HEK293 (cell line): Measurements from ENCODE around the gene BLOC1S3.

Source experiments
- CTCF ChIA-PET: fragments of 350-600 bp; formaldehyde crosslinking; extraction: SDS; loops from one replicate; lab custom pipeline; 2021; ENCODE audit warnings: antibody characterized with exemption; lab: Yijun Ruan, JAX
- POLR2A ChIA-PET: fragments of 300-600 bp; formaldehyde crosslinking; extraction: SDS; loops from one replicate; lab custom pipeline; 2020; ENCODE audit warnings: antibody characterized with exemption, inconsistent platforms; lab: Yijun Ruan, JAX
- H3K27ac ChIP-seq: fragments of 200-500 bp; sonication (Bioruptor generic); 2 replicates; pipeline ENCODE4 v1.5.1; 2014; ENCODE audit warnings: low read depth, low read length, control low read depth, inconsistent platforms; ENCODE audit errors: extremely low read depth
- H3K36me3 ChIP-seq, 2 experiments: fragments of 200-500 bp in 1 of 2; sonication (Bioruptor generic) in 1 of 2; 1 replicate in 1 of 2; 2 replicates in 1 of 2; pipeline ENCODE4 v1.5.1; 2014 to 2017; ENCODE audit warnings: inconsistent platforms in 2 of 2, low read length in 2 of 2; ENCODE audit not compliant: control insufficient read depth in 2 of 2, insufficient read depth in 1 of 2
- H3K4me1 ChIP-seq: fragments of 200-500 bp; sonication (Bioruptor generic); 2 replicates; pipeline ENCODE4 v1.5.1; 2014; ENCODE audit warnings: mild to moderate bottlenecking, low read length, inconsistent platforms; ENCODE audit not compliant: control insufficient read depth, insufficient read depth
- H3K4me3 ChIP-seq: 2 replicates; pipeline ENCODE4 v1.5.1; 2011; ENCODE audit warnings: low read depth, mild to moderate bottlenecking, control low read depth, low read length, moderate library complexity
- H3K9me3 ChIP-seq: fragments of 200-500 bp; sonication (Bioruptor generic); 2 replicates; pipeline ENCODE4 v1.5.1; 2014; ENCODE audit warnings: low read depth, low read length, inconsistent platforms; ENCODE audit not compliant: control insufficient read depth, insufficient read depth
- PRDM4 ChIP-seq: fragments of 450-650 bp; formaldehyde crosslinking; IDR thresholded peaks from 2 replicates; pipeline ENCODE4 v1.5.1; 2017; ENCODE audit warnings: missing biosample characterization, missing genetic modification characterization
- YY1 ChIP-seq: fragments of 450-650 bp; formaldehyde crosslinking; IDR thresholded peaks from 2 replicates; pipeline ENCODE4 v1.5.1; 2018; ENCODE audit warnings: missing biosample characterization, missing genetic modification characterization
- ZBTB11 ChIP-seq: fragments of 450-650 bp; formaldehyde crosslinking; conservative IDR thresholded peaks from 2 replicates; pipeline ENCODE4 v1.5.1; 2016; ENCODE audit warnings: low read depth, missing biosample characterization, missing genetic modification characterization
- ZFP69B ChIP-seq: fragments of 450-650 bp; formaldehyde crosslinking; IDR thresholded peaks from 2 replicates; pipeline ENCODE4 v1.5.1; 2016; ENCODE audit warnings: missing biosample characterization, missing genetic modification characterization
- ZNF302 ChIP-seq: fragments of 450-650 bp; formaldehyde crosslinking; IDR thresholded peaks from 2 replicates; pipeline ENCODE4 v1.5.1; 2016; ENCODE audit warnings: missing biosample characterization, missing genetic modification characterization, low read depth
- ZNF513 ChIP-seq: fragments of 450-650 bp; IDR thresholded peaks from 2 replicates; pipeline ENCODE4 v1.5.1; 2018; ENCODE audit warnings: missing biosample characterization, missing genetic modification characterization
- ZNF521 ChIP-seq: fragments of 450-650 bp; formaldehyde crosslinking; IDR thresholded peaks from 2 replicates; pipeline ENCODE4 v1.5.1; 2017; ENCODE audit warnings: missing biosample characterization, mild to moderate bottlenecking, missing genetic modification characterization
- ZNF645 ChIP-seq: fragments of 450-650 bp; formaldehyde crosslinking; IDR thresholded peaks from 2 replicates; pipeline ENCODE4; 2016; ENCODE audit warnings: missing biosample characterization, missing genetic modification characterization
- ZNF692 ChIP-seq: fragments of 450-650 bp; formaldehyde crosslinking; IDR thresholded peaks from 2 replicates; pipeline ENCODE4 v1.5.1; 2016; ENCODE audit warnings: missing biosample characterization, missing genetic modification characterization

Gene BLOC1S3

GRCh38 chr19:45145270-45146189 lies 33.1 kb upstream of the BLOC1S3 start:
- peaks cover 0 to 39% of the 10 kb centered on the region in 2 experiments; a peak in 2 of 3 replicates for H3K36me3 ChIP-seq
- H3K27ac ChIP-seq = no peak overlapping the region
- H3K4me3 ChIP-seq = no peak overlapping the region
- ChIA-PET POLR2A (no interaction called here), CTCF (no interaction called here)
- no peaks in the 10 kb centered on the region for H3K9me3 ChIP-seq
- TF ChIP-seq ZNF521 (tag by site-specific recombination) (no peak), ZNF513 (tag by site-specific recombination) (peak; percentile 54; the same call in 1 of the 2 replicates), ZNF645 (no peak)
- TF ChIP-seq, all 188 proteins: peak for 1
- H3K4me1 ChIP-seq = no peaks in the 10 kb centered on the region

- ChIA-PET POLR2A (no interaction called here), CTCF (no interaction called here)
- peaks cover 0 to 31% of the 10 kb centered on the region in 2 experiments; a peak in 2 of 3 replicates for H3K36me3 ChIP-seq
Observed at GRCh38 chr19:45146251-45146650, 32.3 kb upstream of the BLOC1S3 start.

More at GRCh38 chr19:45146251-45146650, 32.3 kb upstream of the BLOC1S3 start:
- Histone ChIP-seq H3K27ac (no peak overlapping the region), H3K9me3 (no peaks in the 10 kb centered on the region), H3K4me1 (no peaks in the 10 kb centered on the region), H3K4me3 (no peak overlapping the region)
- TF ChIP-seq ZBTB11 (tag by site-specific recombination) (no peak), ZNF302 (tag by site-specific recombination) (no peak), PRDM4 (tag by site-specific recombination) (no peak), YY1 (tag by site-specific recombination) (no peak), ZNF692 (tag by site-specific recombination) (peak; percentile 55), ZFP69B (peak; percentile 54; the same call in 1 of the 2 replicates)
